ENCODE data around the gene CPXM2. TPM values are rescaled to one million over a fixed set of nuclear protein-coding genes. Genes with fewer than 3 reads are reported as not detected.

CPXM2 gene
- polyA plus RNA-seq, 2 donors, result 1.5 to 4.2 TPM

DNA sequence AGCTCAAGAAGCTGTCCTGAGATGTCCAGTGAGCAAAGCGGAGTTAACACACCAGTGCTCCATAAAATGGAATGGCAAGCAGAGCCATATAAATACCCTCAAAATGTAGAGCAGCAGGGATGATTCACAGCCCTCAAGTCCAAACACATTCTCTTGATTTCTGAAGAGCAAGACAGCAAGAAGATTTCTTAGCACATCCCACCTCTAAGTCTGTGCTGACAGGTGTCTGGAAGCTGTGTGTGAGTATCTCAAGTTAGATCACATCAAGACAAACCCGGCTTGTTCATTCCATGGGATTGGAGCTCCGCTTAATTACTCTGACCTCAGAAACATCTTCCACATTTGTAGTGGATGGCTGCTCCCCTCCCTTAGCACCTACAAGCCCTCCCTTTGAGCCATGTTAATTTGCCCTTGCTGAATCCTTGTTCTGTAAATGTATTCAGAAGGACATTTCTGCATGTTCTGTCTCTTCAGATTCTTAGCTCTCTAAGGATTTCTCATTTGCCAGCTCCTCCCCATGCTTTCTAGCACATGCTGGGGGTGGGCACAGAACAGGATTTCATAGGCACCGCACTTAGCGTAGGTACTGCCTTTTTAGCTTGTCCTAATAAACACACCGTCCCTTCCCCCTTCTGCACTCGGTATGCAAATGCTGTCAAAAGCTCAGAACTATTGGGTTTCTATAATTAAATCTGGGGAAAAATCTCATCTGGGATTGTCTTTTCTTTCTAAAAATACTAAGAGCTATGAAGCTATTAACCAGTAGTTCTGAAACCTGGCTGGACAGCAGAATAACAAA is 112.7 kb downstream of the CPXM2 start:
- peaks cover 0 to 11% of the 10 kb centered on the region in 2 donors for H3K4me1 ChIP-seq (ENCODE audit: control insufficient read depth in 2 of 2, insufficient read depth in 2 of 2, low read length in 1 of 2)
- H3K36me3 ChIP-seq (ENCODE audit: control insufficient read depth in 2 of 2, insufficient read depth in 2 of 2, low read length in 1 of 2), result no peaks in the 10 kb centered on the region
- H3K27ac ChIP-seq (ENCODE audit: low read depth in 2 of 2, low read length in 1 of 2), result no peak overlapping the region
- no peaks in the 10 kb centered on the region for H3K27me3 ChIP-seq (ENCODE audit: control insufficient read depth in 1 of 2, insufficient read depth in 2 of 2, low read length in 2 of 2)
- no peak overlapping the region for H3K4me3 ChIP-seq (ENCODE audit: low read depth in 1 of 2, low read length in 2 of 2)
- WGBS, 2 donors, result 56 to 59% methylated on average over 7 of the region's 7 CpGs
- no peaks in the 10 kb centered on the region for H3K9me3 ChIP-seq (ENCODE audit: control insufficient read depth in 2 of 2, insufficient read depth in 1 of 2, low read depth in 1 of 2, low read length in 1 of 2)

DNA sequence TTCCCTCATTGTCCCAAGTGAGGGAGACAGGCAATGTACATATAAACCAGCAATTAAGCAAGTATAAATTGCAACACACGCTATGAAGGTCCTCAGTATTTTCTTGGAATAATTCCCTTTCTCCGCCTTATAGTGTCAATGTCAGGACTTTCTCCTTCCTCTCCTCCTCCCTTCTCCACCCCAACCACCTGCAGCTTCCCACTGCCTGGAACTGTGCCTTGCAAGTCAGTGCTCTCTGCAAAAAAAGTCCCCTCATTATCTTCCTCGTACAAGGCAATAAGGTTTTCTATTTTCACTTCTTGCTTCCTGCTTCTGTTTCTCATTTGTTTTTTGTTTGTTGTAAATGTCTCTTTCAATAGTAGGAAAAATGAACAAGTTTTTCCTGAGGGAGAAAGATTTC is 113.7 kb downstream of the CPXM2 start:
- Histone ChIP-seq H3K27ac (ENCODE audit: low read depth in 2 of 2, low read length in 1 of 2) (no peak overlapping the region), H3K4me3 (ENCODE audit: low read depth in 1 of 2, low read length in 2 of 2) (no peak overlapping the region), H3K27me3 (ENCODE audit: control insufficient read depth in 1 of 2, insufficient read depth in 2 of 2, low read length in 2 of 2) (no peaks in the 10 kb centered on the region), H3K36me3 (ENCODE audit: control insufficient read depth in 2 of 2, insufficient read depth in 2 of 2, low read length in 1 of 2) (no peaks in the 10 kb centered on the region), H3K9me3 (ENCODE audit: control insufficient read depth in 2 of 2, insufficient read depth in 1 of 2, low read depth in 1 of 2, low read length in 1 of 2) (no peaks in the 10 kb centered on the region), H3K4me1 (ENCODE audit: control insufficient read depth in 2 of 2, insufficient read depth in 2 of 2, low read length in 1 of 2) (peaks cover 0 to 8% of the 10 kb centered on the region in 2 donors)
- 43 to 49% methylated on average over 3 of the region's 3 CpGs for WGBS, 2 donors

DNA sequence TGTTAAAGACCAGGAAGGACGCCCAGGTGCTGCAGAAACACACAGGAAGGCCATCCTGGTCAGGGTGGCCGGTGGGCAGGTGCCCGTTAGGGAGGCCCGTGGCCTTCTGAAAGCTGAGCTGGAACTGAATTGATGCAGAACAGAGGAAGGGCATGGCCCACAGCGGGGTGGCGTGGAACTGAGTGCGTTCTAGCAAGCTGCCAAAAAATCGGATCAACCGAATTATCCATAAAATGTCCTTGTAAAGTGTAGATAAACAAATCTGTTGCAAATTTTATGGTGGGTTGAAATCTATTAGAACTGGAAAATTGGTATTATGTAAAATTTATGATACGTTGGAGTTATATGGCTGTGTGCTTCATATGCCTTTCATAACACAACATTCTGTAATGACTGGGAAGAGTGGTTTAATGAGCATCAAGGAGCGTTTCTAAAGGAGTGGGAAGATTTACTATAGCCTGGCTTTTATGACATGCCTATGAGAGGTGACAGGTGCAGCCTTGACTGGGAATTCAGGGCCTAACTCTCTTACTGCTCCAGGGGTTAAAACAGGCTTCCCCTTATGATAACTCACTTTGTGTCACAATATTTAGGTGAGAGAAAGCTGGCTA is 117.4 kb downstream of the CPXM2 start:
- Histone ChIP-seq H3K27me3 (ENCODE audit: control insufficient read depth in 1 of 2, insufficient read depth in 2 of 2, low read length in 2 of 2) (no peaks in the 10 kb centered on the region), H3K4me3 (ENCODE audit: low read depth in 1 of 2, low read length in 2 of 2) (no peak overlapping the region), H3K36me3 (ENCODE audit: control insufficient read depth in 2 of 2, insufficient read depth in 2 of 2, low read length in 1 of 2) (no peaks in the 10 kb centered on the region), H3K27ac (ENCODE audit: low read depth in 2 of 2, low read length in 1 of 2) (no peak overlapping the region), H3K4me1 (ENCODE audit: control insufficient read depth in 2 of 2, insufficient read depth in 2 of 2, low read length in 1 of 2) (peaks cover 0 to 3% of the 10 kb centered on the region in 2 donors), H3K9me3 (ENCODE audit: control insufficient read depth in 2 of 2, insufficient read depth in 1 of 2, low read depth in 1 of 2, low read length in 1 of 2) (no peaks in the 10 kb centered on the region)
- WGBS, 2 donors, result 79 to 90% methylated on average over 11 of the region's 11 CpGs

- Histone ChIP-seq H3K36me3 (ENCODE audit: control insufficient read depth in 2 of 2, insufficient read depth in 2 of 2, low read length in 1 of 2) (no peaks in the 10 kb centered on the region), H3K27me3 (ENCODE audit: control insufficient read depth in 1 of 2, insufficient read depth in 2 of 2, low read length in 2 of 2) (no peaks in the 10 kb centered on the region), H3K4me3 (ENCODE audit: low read depth in 1 of 2, low read length in 2 of 2) (no peak overlapping the region), H3K9me3 (ENCODE audit: control insufficient read depth in 2 of 2, insufficient read depth in 1 of 2, low read depth in 1 of 2, low read length in 1 of 2) (no peaks in the 10 kb centered on the region), H3K27ac (ENCODE audit: low read depth in 2 of 2, low read length in 1 of 2) (no peak overlapping the region), H3K4me1 (ENCODE audit: control insufficient read depth in 2 of 2, insufficient read depth in 2 of 2, low read length in 1 of 2) (peaks cover 0 to 3% of the 10 kb centered on the region in 2 donors)
- WGBS, 2 donors, result 60 to 62% methylated on average over 3 of the region's 3 CpGs
These were observed 118.7 kb downstream of the CPXM2 start for GRCh38 chr10:123772645-123773508.

DNA sequence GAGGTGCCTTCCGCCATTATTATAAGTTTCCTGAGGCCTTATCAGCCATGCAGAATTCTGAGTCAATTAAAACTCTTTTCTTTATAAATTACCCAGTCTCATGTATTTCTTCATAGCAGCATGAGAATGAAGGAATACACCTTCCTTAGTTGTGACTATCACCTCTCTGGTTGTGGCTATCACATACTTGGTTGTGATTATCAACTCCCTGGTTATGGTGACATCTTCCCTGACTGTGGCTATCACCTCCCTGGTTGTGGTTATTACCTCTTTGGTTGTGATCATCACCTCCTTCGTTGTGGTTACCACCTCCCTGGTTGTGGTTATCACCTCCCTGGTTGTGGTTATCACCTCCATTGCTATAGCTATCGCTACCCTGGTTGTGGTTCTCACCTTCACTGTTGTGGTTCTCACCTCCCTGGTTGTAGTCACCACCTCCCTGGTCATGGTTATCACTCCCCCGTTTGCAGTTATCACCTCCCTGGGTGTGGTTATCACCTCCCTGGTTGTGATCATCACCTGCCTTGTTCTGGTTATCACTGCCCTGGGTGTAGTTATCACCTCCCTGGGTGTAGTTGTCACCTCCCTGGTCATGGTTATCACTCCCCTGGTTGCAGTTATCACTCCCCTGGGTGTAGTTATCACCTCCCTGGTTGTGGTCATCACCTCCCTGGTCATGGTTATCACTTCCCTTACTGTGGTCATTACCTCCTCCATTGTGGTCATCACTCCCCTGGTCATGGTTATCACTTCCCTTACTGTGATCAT is 119.5 kb downstream of the CPXM2 start:
- Histone ChIP-seq H3K36me3 (ENCODE audit: control insufficient read depth in 2 of 2, insufficient read depth in 2 of 2, low read length in 1 of 2) (no peaks in the 10 kb centered on the region), H3K27me3 (ENCODE audit: control insufficient read depth in 1 of 2, insufficient read depth in 2 of 2, low read length in 2 of 2) (no peaks in the 10 kb centered on the region), H3K9me3 (ENCODE audit: control insufficient read depth in 2 of 2, insufficient read depth in 1 of 2, low read depth in 1 of 2, low read length in 1 of 2) (no peaks in the 10 kb centered on the region), H3K4me3 (ENCODE audit: low read depth in 1 of 2, low read length in 2 of 2) (no peak overlapping the region), H3K4me1 (ENCODE audit: control insufficient read depth in 2 of 2, insufficient read depth in 2 of 2, low read length in 1 of 2) (no peaks in the 10 kb centered on the region), H3K27ac (ENCODE audit: low read depth in 2 of 2, low read length in 1 of 2) (no peak overlapping the region)
- WGBS, 2 donors, result 72 to 75% methylated on average over 4 of the region's 4 CpGs

- Histone ChIP-seq H3K4me1 (ENCODE audit: control insufficient read depth in 2 of 2, insufficient read depth in 2 of 2, low read length in 1 of 2) (no peaks in the 10 kb centered on the region), H3K36me3 (ENCODE audit: control insufficient read depth in 2 of 2, insufficient read depth in 2 of 2, low read length in 1 of 2) (no peaks in the 10 kb centered on the region), H3K27ac (ENCODE audit: low read depth in 2 of 2, low read length in 1 of 2) (no peak overlapping the region), H3K4me3 (ENCODE audit: low read depth in 1 of 2, low read length in 2 of 2) (no peak overlapping the region), H3K27me3 (ENCODE audit: control insufficient read depth in 1 of 2, insufficient read depth in 2 of 2, low read length in 2 of 2) (no peaks in the 10 kb centered on the region), H3K9me3 (ENCODE audit: control insufficient read depth in 2 of 2, insufficient read depth in 1 of 2, low read depth in 1 of 2, low read length in 1 of 2) (no peaks in the 10 kb centered on the region)
- 64 to 67% methylated on average over 4 of the region's 4 CpGs for WGBS, 2 donors
These were observed 122.0 kb downstream of the CPXM2 start for GRCh38 chr10:123769647-123770046.

DNA sequence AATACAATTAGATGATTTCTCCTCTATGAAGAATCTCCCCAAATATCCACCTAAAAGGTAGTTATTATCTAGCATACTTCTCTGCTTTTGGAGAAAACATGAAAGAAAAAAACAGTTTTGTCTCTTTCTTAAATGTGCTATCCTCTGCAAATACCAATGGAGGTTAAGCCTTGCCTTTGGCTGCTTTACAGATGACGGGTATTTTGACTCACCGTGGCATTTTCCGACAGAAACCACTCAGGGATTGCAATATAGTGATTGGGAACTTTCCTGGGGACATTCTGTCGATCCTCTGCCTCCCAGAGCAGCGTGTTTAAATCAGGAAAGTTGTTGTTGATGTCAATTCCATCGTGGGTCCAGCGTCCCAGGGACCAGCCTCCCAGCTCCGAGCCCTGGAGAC is 124.8 kb downstream of the CPXM2 start:
- 69 to 74% methylated on average over 8 of the region's 8 CpGs for WGBS, 2 donors
- H3K27me3 ChIP-seq (ENCODE audit: control insufficient read depth in 1 of 2, insufficient read depth in 2 of 2, low read length in 2 of 2), result peaks cover 0 to 2% of the 10 kb centered on the region in 2 donors

DNA sequence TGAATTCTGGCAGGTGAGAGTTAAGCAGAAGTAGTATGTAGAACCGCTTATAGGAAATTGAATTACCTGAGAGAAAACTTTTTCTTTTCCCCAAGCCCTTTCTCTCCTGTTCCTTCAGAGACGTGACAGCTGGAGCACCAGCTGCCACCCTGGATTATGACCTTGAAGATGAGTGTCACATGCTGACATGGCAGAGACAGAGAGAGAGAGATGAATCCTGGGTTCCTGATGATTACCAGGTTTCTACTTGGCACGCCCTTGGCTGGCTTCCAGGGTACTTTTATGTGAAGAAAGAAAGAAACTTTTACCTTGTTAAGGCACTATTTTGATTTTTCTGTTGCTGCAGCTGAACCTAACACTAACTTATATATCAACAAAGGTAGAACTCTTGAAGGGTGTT is 125.6 kb downstream of the CPXM2 start:
- Histone ChIP-seq H3K4me3 (ENCODE audit: low read depth in 1 of 2, low read length in 2 of 2) (no peak overlapping the region), H3K36me3 (ENCODE audit: control insufficient read depth in 2 of 2, insufficient read depth in 2 of 2, low read length in 1 of 2) (no peaks in the 10 kb centered on the region), H3K27me3 (ENCODE audit: control insufficient read depth in 1 of 2, insufficient read depth in 2 of 2, low read length in 2 of 2) (peaks cover 0 to 4% of the 10 kb centered on the region in 2 donors), H3K9me3 (ENCODE audit: control insufficient read depth in 2 of 2, insufficient read depth in 1 of 2, low read depth in 1 of 2, low read length in 1 of 2) (no peaks in the 10 kb centered on the region), H3K27ac (ENCODE audit: low read depth in 2 of 2, low read length in 1 of 2) (no peak overlapping the region), H3K4me1 (ENCODE audit: control insufficient read depth in 2 of 2, insufficient read depth in 2 of 2, low read length in 1 of 2) (no peaks in the 10 kb centered on the region)
- 53 to 63% methylated on average over 3 of the region's 3 CpGs for WGBS, 2 donors

More for the DNA sequence above, 124.8 kb downstream of the CPXM2 start:
- H3K9me3 ChIP-seq (ENCODE audit: control insufficient read depth in 2 of 2, insufficient read depth in 1 of 2, low read depth in 1 of 2, low read length in 1 of 2), result no peaks in the 10 kb centered on the region
- no peaks in the 10 kb centered on the region for H3K4me1 ChIP-seq (ENCODE audit: control insufficient read depth in 2 of 2, insufficient read depth in 2 of 2, low read length in 1 of 2)
- H3K27ac ChIP-seq (ENCODE audit: low read depth in 2 of 2, low read length in 1 of 2), result no peak overlapping the region
- no peak overlapping the region for H3K4me3 ChIP-seq (ENCODE audit: low read depth in 1 of 2, low read length in 2 of 2)
- no peaks in the 10 kb centered on the region for H3K36me3 ChIP-seq (ENCODE audit: control insufficient read depth in 2 of 2, insufficient read depth in 2 of 2, low read length in 1 of 2)

- H3K36me3 ChIP-seq (ENCODE audit: control insufficient read depth in 2 of 2, insufficient read depth in 2 of 2, low read length in 1 of 2), result peaks cover 0 to 3% of the 10 kb centered on the region in 2 donors
- no peak overlapping the region for H3K27ac ChIP-seq (ENCODE audit: low read depth in 2 of 2, low read length in 1 of 2)
- no peak overlapping the region for H3K4me3 ChIP-seq (ENCODE audit: low read depth in 1 of 2, low read length in 2 of 2)
- peaks cover 0 to 1% of the 10 kb centered on the region in 2 donors for H3K9me3 ChIP-seq (ENCODE audit: control insufficient read depth in 2 of 2, insufficient read depth in 1 of 2, low read depth in 1 of 2, low read length in 1 of 2)
- H3K4me1 ChIP-seq (ENCODE audit: control insufficient read depth in 2 of 2, insufficient read depth in 2 of 2, low read length in 1 of 2), result no peaks in the 10 kb centered on the region
- WGBS, 2 donors, result 81 to 83% methylated on average over 20 to 23 of the region's 23 CpGs
- peaks cover 0 to 4% of the 10 kb centered on the region in 2 donors for H3K27me3 ChIP-seq (ENCODE audit: control insufficient read depth in 1 of 2, insufficient read depth in 2 of 2, low read length in 2 of 2)
These were observed 129.9 kb downstream of the CPXM2 start for GRCh38 chr10:123761666-123762230.
